Right ventricle myocardium inferior (tissue), 1 donor: ENCODE results near the gene GPRASP2. TPM values are rescaled to one million over a fixed set of nuclear protein-coding genes. Genes with fewer than 3 reads are reported as not detected.
A peak's percentile ranks its signal among the peaks of the same experiment; 100 is the strongest.

ENCODE experiments used
- ATAC-seq: fragments of 200-7000 bp; cut with Tn5 transposase; one replicate; pipeline ENCODE4 v1.9.1; 2020; ENCODE audit warnings: mild to moderate bottlenecking, moderate library complexity
- DNase-seq: peaks from one replicate; pipeline ENCODE4 v3.0.0; 2021; ENCODE audit errors: missing footprints
- intact Hi-C: fragments of 100-400 bp; cut with DNase I; formaldehyde crosslinking; loops from one replicate; pipeline ENCODE4 v1.11.0; 2022
- total RNA-seq: library from RNA; stranded (reverse); fragmentation: NEBNext Ultra II Directional; extraction: Animal tissue kit (Norgen Biotek cat#: 25700); gene quantifications from one replicate; pipeline ENCODE4 v1.2.1, GENCODE V29; 2021
- donor health status: DM: no; HTN: yes; CAD: no; lungs with severe emphysema.

GPRASP2 gene
- total RNA-seq, 1 donor from 2014 or later = 10.3 TPM

DNA sequence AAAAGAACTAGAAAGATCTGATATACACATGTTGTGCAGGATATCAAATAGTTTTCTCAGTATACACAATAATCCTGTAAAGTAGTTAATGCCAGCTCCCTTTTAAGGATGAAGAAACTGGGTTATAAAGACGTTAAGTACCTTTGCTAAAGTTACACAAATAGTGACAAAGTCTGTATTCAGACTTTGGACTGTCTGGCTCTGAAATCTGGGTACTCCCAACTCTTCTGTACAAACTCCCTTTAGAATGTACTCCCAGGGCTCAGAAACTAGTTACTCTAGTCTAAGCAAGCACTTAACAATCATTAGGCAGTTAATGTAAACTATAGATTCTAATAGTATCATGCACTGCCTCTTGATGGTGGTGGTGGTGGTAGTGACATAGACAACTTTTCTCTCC is 15.5 kb downstream of the GPRASP2 start:
- no peak for ATAC-seq
- intact Hi-C loops = no loop called here

GRCh38 chrX:102728646-102729045 is 16.4 kb downstream of the GPRASP2 start:
- ATAC-seq = no peak
- no peak for DNase-seq
- intact Hi-C loops = no loop called here

More for the DNA sequence above, 15.5 kb downstream of the GPRASP2 start:
- no peak for DNase-seq

- intact Hi-C loops = no loop called here
- DNase-seq = no peak
- ATAC-seq = no peak
These were observed 27.4 kb downstream of the GPRASP2 start for GRCh38 chrX:102739657-102740056.

DNA sequence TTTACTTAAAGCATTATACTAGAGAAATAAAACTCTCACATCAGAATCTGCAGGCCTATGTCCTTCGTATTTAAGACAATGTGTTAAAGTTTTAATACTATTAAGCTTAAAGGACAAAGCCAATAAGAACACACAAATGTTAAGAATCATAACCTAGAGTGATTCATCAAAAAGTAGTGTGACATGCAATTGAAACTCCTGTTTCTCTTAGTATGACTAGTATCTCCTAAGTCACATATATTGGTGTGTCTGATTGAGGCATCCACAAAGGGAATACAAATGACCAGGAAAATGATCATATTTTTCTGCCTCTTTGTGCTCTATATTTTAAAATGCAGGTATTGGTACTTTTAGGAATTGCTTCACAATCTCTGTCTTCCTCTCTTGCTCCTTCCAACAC is 32.1 kb downstream of the GPRASP2 start:
- DNase-seq (no peak), ATAC-seq (no peak)
- intact Hi-C loops = no loop called here

GRCh38 chrX:102745513-102745856 is 33.2 kb downstream of the GPRASP2 start:
- ATAC-seq = no peak
- DNase-seq = no peak
- intact Hi-C loops = no loop called here

- peak; percentile 69 for DNase-seq
- intact Hi-C loops = no loop called here
- ATAC-seq = peak; percentile 60
These were observed 33.8 kb downstream of the GPRASP2 start for GRCh38 chrX:102745857-102746584.

GRCh38 chrX:102765217-102765616 is 53.0 kb downstream of the GPRASP2 start:
- intact Hi-C loops = no loop called here

GRCh38 chrX:102765809-102766208 is 53.6 kb downstream of the GPRASP2 start:
- DNase-seq = no peak
- ATAC-seq = no peak
- intact Hi-C loops = no loop called here

More at GRCh38 chrX:102765217-102765616, 53.0 kb downstream of the GPRASP2 start:
- DNase-seq = no peak
- ATAC-seq = no peak

DNA sequence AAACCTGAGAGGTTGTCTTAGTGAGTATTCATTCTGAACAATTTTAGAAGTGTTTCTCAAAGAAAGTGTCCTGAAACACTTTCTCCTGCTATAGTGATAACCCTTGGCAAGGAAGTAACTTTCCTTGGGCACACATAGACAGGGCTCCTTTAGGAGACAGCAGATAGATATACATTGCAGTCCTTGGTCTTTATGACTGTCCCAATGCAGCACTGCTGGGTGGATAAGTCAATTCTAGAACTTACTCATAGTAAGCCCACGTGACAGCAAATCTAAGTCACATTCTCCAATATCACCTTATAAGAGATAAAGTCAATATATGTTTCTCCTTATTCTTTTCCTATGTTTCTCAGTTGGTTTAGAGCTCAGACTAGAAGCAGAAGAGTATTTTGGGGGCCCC is 55.0 kb downstream of the GPRASP2 start:
- no peak for ATAC-seq
- no peak for DNase-seq
- intact Hi-C loops = no loop called here

Other genes with a start within 250 kb of the GPRASP2 start
- not detected for gene TCP11X2, start 240.6 kb upstream of the GPRASP2 start, total RNA-seq
- 0.62 TPM for gene TMSB15A, start 195.7 kb upstream of the GPRASP2 start, total RNA-seq
- 3.2 TPM for gene ARMCX5, start 112.9 kb upstream of the GPRASP2 start, total RNA-seq
- gene GPRASP1, start 61.0 kb upstream of the GPRASP2 start, total RNA-seq = 4.1 TPM
- gene GPRASP3, start 8.3 kb downstream of the GPRASP2 start, total RNA-seq = 7.0 TPM
- not detected for gene RAB40AL, start 224.8 kb downstream of the GPRASP2 start, total RNA-seq